ENCODE data around the gene EEIG1. TPM values are rescaled to one million over a fixed set of nuclear protein-coding genes. Genes with fewer than 3 reads are reported as not detected.

The EEIG1 gene
- total RNA-seq, 1 experiment from 2014 or later, result 52.3 TPM

GRCh38 chr9:127972236-127972871 is 8.4 kb downstream of the EEIG1 start:
- H3K4me3 Mint-ChIP-seq, result peak overlapping the region in 1 of 2 experiments; percentile 61; a peak in 3 of 5 replicates
- Histone ChIP-seq H2BK15ac (ENCODE audit: low read depth, low read length) (no peak overlapping the region), H3K56ac (ENCODE audit: insufficient read length, low read depth, low read length) (no peak overlapping the region), H2AK5ac (ENCODE audit: insufficient read length, low read length) (no peak overlapping the region), H3K14ac (ENCODE audit: insufficient read depth, low read length) (peak overlapping the region; percentile 36; the same call in 1 of the 2 replicates), H4K5ac (ENCODE audit: insufficient read length, low read depth, low read length) (no peak overlapping the region), H3K18ac (ENCODE audit: insufficient read length, low read depth, low read length) (no peak overlapping the region), H3K27me3 (ENCODE audit: insufficient read depth, low read length) (no peaks in the 10 kb centered on the region), H3K9me3 (ENCODE audit: control insufficient read depth, low read depth, low read length) (no peaks in the 10 kb centered on the region), H2BK5ac (ENCODE audit: insufficient read length, low read length) (no peak overlapping the region), H4K8ac (replicated peaks; ENCODE audit: insufficient read length, low read depth, low read length) (no peak overlapping the region), H4K20me1 (ENCODE audit: control insufficient read depth, insufficient read depth, insufficient read length) (peaks cover 4% of the 10 kb centered on the region), H3K4ac (ENCODE audit: low read depth, low read length) (no peak overlapping the region), H2AFZ (ENCODE audit: low read length) (no peak overlapping the region), H3T11ph (ENCODE audit: low read length) (no peak overlapping the region), H3K79me2 (ENCODE audit: insufficient read depth, low read length) (peaks cover 60% of the 10 kb centered on the region; the same call in 1 of the 2 replicates), H4K91ac (ENCODE audit: insufficient read length, low read depth, low read length) (no peak overlapping the region), H2BK120ac (ENCODE audit: low read depth, low read length, poor library complexity, severe bottlenecking) (no peak overlapping the region), H2BK20ac (ENCODE audit: low read depth, low read length, poor library complexity, severe bottlenecking) (no peak overlapping the region), H3K23me2 (ENCODE audit: insufficient read length, low read depth, low read length, poor library complexity, severe bottlenecking) (no peaks in the 10 kb centered on the region), H3K27ac (ENCODE audit: insufficient read length, low read depth, low read length) (no peak overlapping the region), H3K23ac (ENCODE audit: insufficient read length, low read depth, low read length) (no peak overlapping the region), H3K4me1 (ENCODE audit: insufficient read depth, low read length) (peaks cover 9% of the 10 kb centered on the region; the same call in 1 of the 2 replicates), H3K4me2 (ENCODE audit: insufficient read depth, insufficient read length, low read length) (no peak overlapping the region), H3K79me1 (ENCODE audit: insufficient read depth, low read depth, low read length, poor library complexity, severe bottlenecking) (peaks cover 12% of the 10 kb centered on the region), H2BK12ac (ENCODE audit: insufficient read length, low read depth, low read length) (no peak overlapping the region), H3K9ac (ENCODE audit: extremely low read depth, insufficient read length, low read length) (no peak overlapping the region)
- peak overlapping the region; percentile 81 to 98 (median 97); a peak in 5 of 7 replicates for H3K27ac Mint-ChIP-seq
- no peaks in the 10 kb centered on the region; the same call in 1 of the 2 replicates for H3K27me3 Mint-ChIP-seq (ENCODE audit: low read depth)
- no peaks in the 10 kb centered on the region; a peak in 1 of 5 replicates for H3K9me3 Mint-ChIP-seq
- no peak for TF ChIP-seq CTCF (conservative IDR thresholded peaks at IDR 0.05)
- DNase-seq, result peak; percentile 25
- H3K36me3 Mint-ChIP-seq (ENCODE audit: insufficient read depth in 1 of 3, low read depth in 3 of 3), result peaks cover 0 to 15% (median 0%) of the 10 kb centered on the region in 3 experiments; a peak in 2 of 7 replicates
- no CpG with 5 or more reads among the region's 12 CpGs for WGBS (ENCODE audit: extremely low coverage, insufficient read length, low lambda C conversion rate)
- H3K4me1 Mint-ChIP-seq, result peaks cover 65 to 78% of the 10 kb centered on the region in 2 experiments

Measured in H9 (cell line).